HG03460 (cell line): ENCODE results near the gene LYVE1.

ENCODE experiments used
- ATAC-seq: cut with Tn5 transposase; IDR thresholded peaks from one replicate; pipeline ENCODE4 v1.9.1; 2021; ENCODE audit not compliant: unreplicated experiment

LYVE1 gene

GRCh38 chr11:10526974-10527918 is 41.2 kb downstream of the LYVE1 start:
- ATAC-seq = no peak

- ATAC-seq = no peak
Measured at GRCh38 chr11:10524471-10524870, 44.0 kb downstream of the LYVE1 start.

- no peak for ATAC-seq
Measured at GRCh38 chr11:10522921-10523320, 45.5 kb downstream of the LYVE1 start.

- ATAC-seq = no peak
Measured at GRCh38 chr11:10522276-10522675, 46.2 kb downstream of the LYVE1 start.

GRCh38 chr11:10520562-10520961 is 47.9 kb downstream of the LYVE1 start:
- no peak for ATAC-seq

GRCh38 chr11:10519630-10520029 is 48.8 kb downstream of the LYVE1 start:
- ATAC-seq = no peak

GRCh38 chr11:10518891-10519290 is 49.6 kb downstream of the LYVE1 start:
- ATAC-seq = no peak

- no peak for ATAC-seq
Measured at GRCh38 chr11:10518123-10518522, 50.3 kb downstream of the LYVE1 start.

- no peak for ATAC-seq
Measured at GRCh38 chr11:10515418-10515817, 53.0 kb downstream of the LYVE1 start.

GRCh38 chr11:10514709-10515108 is 53.8 kb downstream of the LYVE1 start:
- no peak for ATAC-seq

- ATAC-seq = no peak
Measured at GRCh38 chr11:10514202-10514601, 54.3 kb downstream of the LYVE1 start.

GRCh38 chr11:10511181-10511621 is 57.3 kb downstream of the LYVE1 start:
- no peak for ATAC-seq
